Occipital lobe (tissue), 2 donors: ENCODE measurements around the gene ARHGAP8. TPM values are rescaled to one million over a fixed set of nuclear protein-coding genes. Genes with fewer than 3 reads are reported as not detected.

Experiments used
- DNase-seq: peaks from one replicate; lab custom pipeline; 2025; lab: John Stamatoyannopoulos, UW
- total RNA-seq: library from RNA; depleted of rRNA; stranded (reverse); fragments of >200 nt; gene quantifications from one replicate; pipeline ENCODE4 v1.2.3, GENCODE V29; 2014

The ARHGAP8 gene
- total RNA-seq, 1 donor from 2014 or later, result 1.4 TPM

- no peak for DNase-seq
Observed at GRCh38 chr22:44906248-44906936, 154.0 kb downstream of the ARHGAP8 start.

DNA sequence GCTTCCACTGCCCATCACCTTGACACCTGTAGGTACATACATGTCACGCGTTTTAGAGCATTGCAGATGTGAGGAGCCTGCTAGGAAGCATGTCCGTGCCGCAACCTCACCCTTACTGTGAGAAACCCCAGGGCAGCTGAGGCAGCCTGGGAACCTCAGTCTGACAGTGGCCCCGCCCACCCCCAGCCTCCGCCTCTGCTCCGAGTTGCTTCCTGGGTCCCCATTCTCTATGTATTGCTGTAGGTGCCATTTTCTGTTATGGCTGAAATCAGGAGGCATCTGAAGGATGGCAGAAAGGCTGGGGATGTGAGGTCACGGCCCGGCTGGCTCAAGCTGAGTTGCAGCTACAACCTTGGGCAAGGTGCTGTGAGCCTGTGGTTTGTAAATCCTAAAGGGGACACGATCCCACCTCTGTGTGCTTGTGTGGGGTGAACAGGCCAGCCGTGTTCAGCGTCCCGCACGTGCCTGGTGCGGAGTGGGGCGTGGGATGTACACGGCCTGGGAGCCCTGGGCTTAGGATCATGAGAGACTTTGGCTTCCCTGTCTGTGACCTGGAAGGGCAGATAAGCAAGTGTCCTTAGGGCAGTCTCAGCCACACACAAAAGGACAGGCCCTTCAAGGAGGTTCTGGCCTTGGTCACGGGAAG, 154.7 kb downstream of the ARHGAP8 start:
- no peak for DNase-seq

DNA sequence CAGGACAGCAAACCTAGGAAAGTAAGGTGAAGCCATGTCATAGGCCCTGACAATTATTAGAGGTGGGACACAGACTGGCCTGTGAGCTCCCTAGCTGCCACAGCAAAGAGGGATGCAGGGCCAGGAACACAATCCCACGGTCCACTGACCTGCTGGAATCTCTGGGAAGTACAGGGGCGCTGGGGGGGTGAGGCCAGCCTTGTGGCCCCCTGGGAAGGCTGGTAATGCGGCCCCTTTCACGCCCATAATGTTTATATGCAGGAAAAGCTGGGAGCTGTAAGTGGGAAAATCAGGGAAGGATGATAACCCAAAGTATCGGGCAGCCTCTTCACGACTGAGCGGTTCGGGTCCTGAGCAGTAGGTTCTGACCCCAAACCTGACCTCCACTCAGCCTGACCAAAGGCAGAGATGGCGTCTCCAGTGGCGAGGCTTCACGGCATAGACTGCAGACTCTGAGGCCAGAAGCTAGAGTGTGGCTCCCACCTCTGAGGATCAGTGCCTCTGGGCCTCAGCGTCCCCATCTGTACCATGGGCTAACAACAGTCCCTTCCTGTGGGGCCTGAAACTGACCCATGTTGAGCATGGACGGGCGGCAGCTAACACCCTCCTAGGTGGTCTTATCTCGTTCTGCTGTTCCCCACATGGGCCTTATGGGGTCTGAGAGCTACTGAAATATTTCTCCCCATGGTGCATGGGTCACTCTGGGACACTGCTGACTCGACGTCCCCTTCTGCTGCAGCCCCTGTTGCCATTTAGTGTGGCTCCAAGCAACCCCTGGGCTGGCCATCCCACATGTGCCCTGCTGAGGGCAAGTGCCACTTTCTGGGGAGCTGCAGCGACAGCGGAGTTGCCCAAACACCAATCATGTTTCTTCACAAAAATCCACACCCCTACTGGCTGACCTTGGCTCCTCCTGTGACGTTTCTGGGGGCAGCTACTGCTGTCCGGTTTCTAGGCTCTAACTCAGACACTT, 155.7 kb downstream of the ARHGAP8 start:
- no peak for DNase-seq

- no peak for DNase-seq
Observed at GRCh38 chr22:44909241-44909640, 156.9 kb downstream of the ARHGAP8 start.

Other genes starting within 250 kb of the ARHGAP8 start
- gene PRR5, start 50.4 kb upstream of the ARHGAP8 start, total RNA-seq, result 13.6 TPM